Gastrocnemius medialis (tissue), 4 donors: ENCODE measurements around the gene SYTL2. TPM values are rescaled to one million over a fixed set of nuclear protein-coding genes. Genes with fewer than 3 reads are reported as not detected.
"Not testable (repeated sequence)": the region's sequence is repeated elsewhere in the genome, so short reads cannot be mapped to it uniquely, and the experiment has no call there.

Source experiments
- ATAC-seq, 2 donors: fragments of 150-250 bp; one replicate each; pipeline ENCODE4 v1.9.1; 2016
- DNase-seq, 2 donors: peaks; one replicate each; pipeline ENCODE4 v3.0.0-alpha.2; 2019
- H3K27ac ChIP-seq, 4 donors: fragments of 200-600 bp; sonication (generic); 1 replicate in 1 of 4; 2 replicates in 3 of 4; pipeline ENCODE4 v1.5.1; 2016 to 2018; ENCODE audit warnings: mild to moderate bottlenecking in 2 of 4, moderate library complexity in 1 of 4
- H3K27me3 ChIP-seq, 3 donors: fragments of 200-600 bp; sonication (generic) in 2 of 3; 1 replicate in 1 of 3; 2 replicates in 2 of 3; pipeline versions ENCODE4 v1.5.1 to v1.6.0; 2016 to 2019; ENCODE audit warnings: mild to moderate bottlenecking in 1 of 3, moderate library complexity in 1 of 3
- H3K36me3 ChIP-seq, 2 donors: fragments of 200-600 bp; sonication (generic) in 1 of 2; one replicate each; pipeline ENCODE4 v1.5.1; 2017 to 2018
- H3K4me1 ChIP-seq, 2 donors: fragments of 200-600 bp; sonication (generic) in 1 of 2; one replicate each; pipeline ENCODE4 v1.5.1; 2016 to 2017; ENCODE audit warnings: mild to moderate bottlenecking in 2 of 2
- H3K4me3 ChIP-seq, 4 donors: fragments of 200-600 bp; sonication (generic) in 3 of 4; 1 replicate in 1 of 4; 2 replicates in 3 of 4; pipeline ENCODE4 v1.5.1; 2016 to 2019; ENCODE audit warnings: mild to moderate bottlenecking in 2 of 4
- H3K9me3 ChIP-seq, 3 donors: fragments of 200-600 bp; sonication (generic) in 2 of 3; 1 replicate in 1 of 3; 2 replicates in 2 of 3; pipeline ENCODE4 v1.5.1; 2016 to 2019
- POLR2A ChIP-seq, 2 donors: fragments of 450-650 bp; IDR thresholded peaks; one replicate each; pipeline ENCODE4 v1.6.1; 2017; ENCODE audit warnings: antibody characterized with exemption in 2 of 2, mild to moderate bottlenecking in 2 of 2, moderate library complexity in 2 of 2
- in situ Hi-C, 4 donors: fragments of 200-750 bp; cut with MboI; loops; one replicate each; pipeline versions ENCODE4 v1.15.0 to v1.8.0; 2017; ENCODE audit warnings: low sequenced_read_pairs in 4 of 4
- intact Hi-C: fragments of 100-400 bp; cut with DNase I; formaldehyde crosslinking; loops from one replicate; pipeline ENCODE4 v1.15.1; 2023; ENCODE audit warnings: low total_unique reads
- total RNA-seq, 4 donors: library from RNA; depleted of rRNA; stranded (reverse); fragments of >200 nt; gene quantifications; one replicate each; pipeline versions ENCODE4 v1.1.0 to v1.2.3, GENCODE V29; 2016
- TF ChIP-seq, protein P1 (sequence below), 5 experiments: fragments of 450-650 bp in 3 of 5; fragments of 200-600 bp in 2 of 5; sonication (generic) in 2 of 5; IDR thresholded peaks in 4 of 5; conservative IDR thresholded peaks in 1 of 5; 1 replicate in 4 of 5; 2 replicates in 1 of 5; pipeline ENCODE4 v1.5.1; 2016 to 2019; ENCODE audit warnings: antibody characterized with exemption in 5 of 5, mild to moderate bottlenecking in 3 of 5, moderate library complexity in 3 of 5

Gene SYTL2, protein sequence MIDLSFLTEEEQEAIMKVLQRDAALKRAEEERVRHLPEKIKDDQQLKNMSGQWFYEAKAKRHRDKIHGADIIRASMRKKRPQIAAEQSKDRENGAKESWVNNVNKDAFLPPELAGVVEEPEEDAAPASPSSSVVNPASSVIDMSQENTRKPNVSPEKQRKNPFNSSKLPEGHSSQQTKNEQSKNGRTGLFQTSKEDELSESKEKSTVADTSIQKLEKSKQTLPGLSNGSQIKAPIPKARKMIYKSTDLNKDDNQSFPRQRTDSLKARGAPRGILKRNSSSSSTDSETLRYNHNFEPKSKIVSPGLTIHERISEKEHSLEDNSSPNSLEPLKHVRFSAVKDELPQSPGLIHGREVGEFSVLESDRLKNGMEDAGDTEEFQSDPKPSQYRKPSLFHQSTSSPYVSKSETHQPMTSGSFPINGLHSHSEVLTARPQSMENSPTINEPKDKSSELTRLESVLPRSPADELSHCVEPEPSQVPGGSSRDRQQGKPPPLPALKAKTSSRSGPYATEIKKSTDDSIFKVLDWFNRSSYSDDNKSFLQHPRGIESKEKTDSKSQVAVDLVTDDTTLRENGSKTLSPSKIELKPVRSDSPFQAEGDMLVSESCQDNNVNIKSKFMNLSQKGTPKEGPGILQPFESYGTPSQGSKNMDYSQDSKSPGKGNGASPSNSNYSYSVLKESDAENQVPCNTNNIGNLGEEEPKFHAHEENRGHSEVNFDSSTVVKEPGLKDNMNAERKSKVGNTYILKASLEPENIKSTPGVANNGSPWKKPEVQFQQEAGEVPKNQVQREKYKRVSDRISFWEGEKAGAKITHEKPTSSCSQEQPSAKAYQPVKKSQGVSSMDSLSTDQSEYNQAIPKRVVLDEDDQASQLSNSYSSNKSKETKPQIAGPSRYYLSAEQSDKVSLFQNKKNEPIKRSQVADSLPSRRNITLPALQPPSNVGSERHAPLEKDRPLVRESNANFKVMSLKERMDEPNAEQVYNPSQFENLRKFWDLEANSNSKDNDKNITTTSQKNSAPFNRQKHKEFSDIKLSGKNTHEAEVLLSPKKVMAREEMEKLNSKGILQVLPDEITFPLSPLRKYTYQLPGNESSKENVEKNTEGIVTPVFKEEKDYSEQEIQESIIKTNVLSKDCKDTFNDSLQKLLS (N-terminal part only)
- total RNA-seq, result 10 to 100 TPM in 1 of 4 donors, 1 to 10 TPM in 2, under 1 TPM in 1; 0.97 to 11.9 (median 2.7) TPM

DNA sequence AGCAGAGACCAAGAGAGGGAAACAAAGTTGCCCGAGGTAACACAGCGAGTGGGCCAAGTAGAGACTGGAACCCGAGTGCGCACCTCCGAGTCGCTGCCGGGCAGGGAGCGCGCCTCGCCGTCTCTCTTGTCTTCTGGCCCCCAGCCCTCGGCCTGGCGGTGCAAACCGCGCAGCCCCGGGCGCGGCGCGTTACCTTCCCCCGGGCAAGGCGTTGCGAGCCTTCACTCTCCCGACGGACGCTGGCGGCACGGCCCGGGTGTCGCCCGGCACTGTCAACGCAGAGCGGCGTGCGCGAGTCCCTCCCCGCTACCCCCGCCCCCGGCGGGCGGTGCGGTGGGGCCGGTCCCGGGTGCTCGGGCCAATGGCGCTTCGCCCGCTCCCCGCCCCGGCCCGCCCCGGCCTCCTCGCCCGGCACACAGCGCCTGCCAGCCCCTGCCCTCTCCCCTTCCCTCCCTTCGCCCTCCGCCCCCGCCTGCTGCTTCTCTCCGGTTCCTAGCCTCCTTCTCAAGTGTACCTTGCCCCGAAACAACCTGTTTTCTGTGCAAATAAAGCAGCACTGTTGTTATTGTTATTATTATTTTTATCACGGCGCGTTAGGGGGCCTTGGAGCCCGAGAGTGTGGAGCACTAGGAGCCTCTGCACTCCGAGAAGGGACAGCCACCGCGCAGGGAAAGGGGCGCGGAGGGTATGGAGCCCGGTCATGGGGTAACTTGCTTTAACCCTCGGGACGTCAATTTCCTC, at the start of gene SYTL2:
Gene SYTL2, minus strand, starts transcription at position 271 of the 741 bp plus-strand sequence. CDS start 53,416 bp downstream, outside the sequence.
- intact Hi-C loops, result loop anchor here (10.0 kb wide), 1 partner anchor 116 kb away; no protein-coding TSS in a partner anchor
- Histone ChIP-seq H3K4me1 (peaks cover 0 to 8% of the 10 kb centered on the region in 2 donors), H3K36me3 (no peaks in the 10 kb centered on the region), H3K27ac (peak within 1 kb of the TSS in 3 of 4 donors; percentile 28 to 55 (median 42)), H3K27me3 (no peaks in the 10 kb centered on the region), H3K9me3 (no peaks in the 10 kb centered on the region), H3K4me3 (peak within 1 kb of the TSS; percentile 60 to 83 (median 64))
- peak; percentile 22 to 43 for DNase-seq
- in situ Hi-C loops, result no loop called here
- peak; percentile 52 to 68 for TF ChIP-seq POLR2A (IDR thresholded peaks at IDR 0.05)
- TF ChIP-seq, protein P1, sequence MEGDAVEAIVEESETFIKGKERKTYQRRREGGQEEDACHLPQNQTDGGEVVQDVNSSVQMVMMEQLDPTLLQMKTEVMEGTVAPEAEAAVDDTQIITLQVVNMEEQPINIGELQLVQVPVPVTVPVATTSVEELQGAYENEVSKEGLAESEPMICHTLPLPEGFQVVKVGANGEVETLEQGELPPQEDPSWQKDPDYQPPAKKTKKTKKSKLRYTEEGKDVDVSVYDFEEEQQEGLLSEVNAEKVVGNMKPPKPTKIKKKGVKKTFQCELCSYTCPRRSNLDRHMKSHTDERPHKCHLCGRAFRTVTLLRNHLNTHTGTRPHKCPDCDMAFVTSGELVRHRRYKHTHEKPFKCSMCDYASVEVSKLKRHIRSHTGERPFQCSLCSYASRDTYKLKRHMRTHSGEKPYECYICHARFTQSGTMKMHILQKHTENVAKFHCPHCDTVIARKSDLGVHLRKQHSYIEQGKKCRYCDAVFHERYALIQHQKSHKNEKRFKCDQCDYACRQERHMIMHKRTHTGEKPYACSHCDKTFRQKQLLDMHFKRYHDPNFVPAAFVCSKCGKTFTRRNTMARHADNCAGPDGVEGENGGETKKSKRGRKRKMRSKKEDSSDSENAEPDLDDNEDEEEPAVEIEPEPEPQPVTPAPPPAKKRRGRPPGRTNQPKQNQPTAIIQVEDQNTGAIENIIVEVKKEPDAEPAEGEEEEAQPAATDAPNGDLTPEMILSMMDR (IDR thresholded peaks at IDR 0.05 in 4 of 5, conservative IDR thresholded peaks at IDR 0.05 in 1 of 5), result no peak
- ATAC-seq, result peak; percentile 78 to 82

DNA sequence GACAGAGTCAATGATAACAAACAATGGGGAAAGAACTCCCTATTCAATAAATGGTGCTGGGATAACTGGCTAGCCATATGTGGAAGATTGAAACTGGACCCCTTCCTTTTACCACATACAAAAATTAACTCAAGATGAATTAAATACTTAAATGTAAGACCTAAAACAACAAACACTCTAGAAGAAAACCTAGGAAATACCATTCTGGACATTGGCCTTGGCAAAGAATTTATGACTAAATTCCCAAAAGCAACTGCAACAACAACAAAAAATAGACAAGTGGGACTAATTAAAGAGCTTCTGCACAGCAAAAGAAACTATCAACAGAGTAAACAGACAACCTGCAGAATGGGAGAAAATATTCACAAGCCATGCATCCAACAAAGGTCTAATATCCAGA, 48.6 kb upstream of the SYTL2 start:
- not testable (repeated sequence) for H3K36me3 ChIP-seq, H3K4me1 ChIP-seq, H3K4me3 ChIP-seq, H3K27ac ChIP-seq, H3K9me3 ChIP-seq, DNase-seq, H3K27me3 ChIP-seq, ATAC-seq
- intact Hi-C loops (loop anchor here (10.0 kb wide), 3 partner anchors 185 to 755 kb away; partner anchors contain the start of gene HIKESHI), in situ Hi-C loops (loop anchor here in 1 of 4 donors (10.0 to 25.0 kb wide), 2 partner anchors 355 to 953 kb away; partner anchors contain the start of gene PRSS23)

DNA sequence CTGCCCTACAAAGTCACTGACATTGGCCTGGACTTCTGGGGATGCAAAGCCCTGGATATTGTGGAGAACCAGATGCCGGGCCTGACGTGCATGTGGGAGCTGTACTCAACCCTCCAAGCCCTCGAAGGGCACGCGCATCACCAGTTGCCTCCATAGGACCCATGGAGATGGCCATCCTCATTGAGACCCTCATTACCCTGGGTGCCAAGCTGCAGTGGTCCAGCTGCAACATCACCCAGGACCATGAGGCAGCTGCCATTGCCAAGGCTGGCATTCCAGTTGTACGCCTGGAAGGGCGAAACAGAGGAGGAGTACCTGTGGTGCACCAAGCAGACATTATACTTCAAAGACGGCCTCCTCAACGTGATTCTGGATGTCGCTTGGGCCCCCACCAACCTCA, 46.2 kb upstream of the SYTL2 start:
- Histone ChIP-seq H3K4me1 (peaks cover 4 to 5% of the 10 kb centered on the region in 2 donors), H3K4me3 (no peak overlapping the region), H3K27ac (no peak overlapping the region), H3K27me3 (no peaks in the 10 kb centered on the region), H3K9me3 (no peaks in the 10 kb centered on the region), H3K36me3 (no peaks in the 10 kb centered on the region)
- TF ChIP-seq, protein P1 (IDR thresholded peaks at IDR 0.05 in 4 of 5, conservative IDR thresholded peaks at IDR 0.05 in 1 of 5), result no peak
- TF ChIP-seq POLR2A (IDR thresholded peaks at IDR 0.05), result no peak
- ATAC-seq (no peak), DNase-seq (no peak)
- in situ Hi-C loops, result loop anchor here in 1 of 4 donors (10.0 to 25.0 kb wide), 2 partner anchors 358 to 955 kb away; partner anchors contain the start of gene PRSS23
- intact Hi-C loops, result loop anchor here (10.0 kb wide), 3 partner anchors 188 to 758 kb away; partner anchors contain the start of gene HIKESHI

DNA sequence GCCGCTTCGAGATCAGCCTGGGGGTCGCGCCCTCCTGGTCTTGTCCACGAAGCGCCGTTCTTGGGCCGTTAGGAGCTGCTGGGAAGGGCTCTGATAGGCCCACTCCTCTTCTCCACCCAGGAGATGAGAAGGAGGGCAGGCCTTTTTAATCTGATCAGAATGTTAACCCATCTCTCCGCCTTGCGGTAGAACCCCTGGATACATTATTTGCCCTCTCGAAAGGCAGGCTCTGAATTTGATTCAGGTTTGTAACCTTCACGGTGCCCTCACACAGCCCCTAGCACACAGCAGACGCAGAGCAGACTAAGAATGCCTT, 44.4 kb upstream of the SYTL2 start, which contains the start of gene CCDC83:
Gene CCDC83, plus strand, starts transcription at position 43 of the 316 bp plus-strand sequence. CDS start 9,741 bp downstream, outside the sequence.
- intact Hi-C loops, result loop anchor here (10.0 kb wide), 3 partner anchors 190 to 760 kb away; partner anchors contain the start of gene HIKESHI
- ATAC-seq, result peak in 1 of 2 donors; percentile 11

More for the DNA sequence above, 44.4 kb upstream of the SYTL2 start, which contains the start of gene CCDC83:
- in situ Hi-C loops, result loop anchor here in 1 of 4 donors (10.0 to 25.0 kb wide), 2 partner anchors 360 to 957 kb away; partner anchors contain the start of gene PRSS23
- Histone ChIP-seq H3K4me1 (peaks cover 4 to 5% of the 10 kb centered on the region in 2 donors), H3K4me3 (peak within 1 kb of the TSS; percentile 54 to 71 (median 61)), H3K27ac (peak within 1 kb of the TSS; percentile 78 to 91 (median 80)), H3K9me3 (no peaks in the 10 kb centered on the region), H3K27me3 (no peaks in the 10 kb centered on the region), H3K36me3 (no peaks in the 10 kb centered on the region)
- DNase-seq, result no peak
- TF ChIP-seq, protein P1 (IDR thresholded peaks at IDR 0.05 in 4 of 5, conservative IDR thresholded peaks at IDR 0.05 in 1 of 5), result no peak
- no peak for TF ChIP-seq POLR2A (IDR thresholded peaks at IDR 0.05)
